ENCODE measurements around the gene CHID1. TPM values are rescaled to one million over a fixed set of nuclear protein-coding genes. Genes with fewer than 3 reads are reported as not detected.
A peak's percentile ranks its signal among the peaks of the same experiment; 100 is the strongest.

CHID1 gene
- total and polyA plus RNA-seq, 8 donors, result 35.4 to 121 (median 52.1) TPM

DNA sequence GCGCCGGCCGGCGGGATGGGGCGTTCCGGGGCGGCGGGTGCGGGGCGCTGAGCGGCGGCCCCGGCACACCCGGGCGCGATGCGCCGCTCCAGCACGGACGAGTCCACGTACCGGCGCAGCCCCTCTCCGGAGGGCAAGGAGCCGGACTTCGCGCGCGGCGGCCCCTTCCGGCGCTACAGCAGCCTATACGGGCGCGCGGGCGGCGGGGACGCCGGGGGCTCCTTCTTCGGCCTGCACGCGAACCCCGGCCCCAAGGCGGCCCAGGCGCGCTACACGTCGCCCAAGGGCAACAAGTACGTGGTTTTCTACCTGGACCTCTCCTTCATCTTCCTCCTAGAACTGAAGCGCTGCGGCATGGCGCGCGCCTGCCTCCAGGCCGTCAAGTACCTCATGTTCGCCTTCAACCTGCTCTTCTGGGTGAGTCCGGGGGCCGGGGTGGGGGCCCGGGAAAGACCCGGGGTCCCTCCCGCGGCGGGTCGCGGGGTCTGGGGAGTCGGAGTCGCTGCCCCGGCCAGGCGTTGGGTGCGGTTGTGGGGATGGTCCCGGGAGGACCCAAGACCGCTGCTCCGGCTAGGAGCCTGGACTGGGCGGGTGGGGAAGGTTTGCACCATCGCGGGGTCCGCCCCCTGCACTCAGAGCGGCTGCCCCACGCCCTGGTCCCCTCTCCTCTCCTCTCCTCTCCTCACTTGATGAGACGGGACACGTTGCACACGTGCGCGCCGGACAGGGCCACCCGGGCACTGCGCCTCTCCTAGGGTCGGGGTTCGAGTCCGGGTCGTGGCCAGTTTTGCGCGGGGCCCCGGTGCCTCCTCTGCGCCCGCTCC lies 60.4 kb downstream of the CHID1 start:
- DNase-seq, result peak in 1 of 2 donors; percentile 57
- no peak for TF ChIP-seq EP300 (IDR thresholded peaks at IDR 0.05)
- no peak for TF ChIP-seq POLR2A (IDR thresholded peaks at IDR 0.05)
- TF ChIP-seq POLR2AphosphoS5 (IDR thresholded peaks at IDR 0.05), result no peak
- TF ChIP-seq CTCF (IDR thresholded peaks at IDR 0.05), result no peak
- Histone ChIP-seq H3K4me1 (peaks cover 32 to 66% (median 56%) of the 10 kb centered on the region in 4 donors), H3K27ac (peak overlapping the region in 1 of 5 donors; percentile 42), H3K4me3 (peak overlapping the region; percentile 43 to 58 (median 48)), H3K27me3 (peaks cover 0 to 42% (median 25%) of the 10 kb centered on the region in 3 donors), H3K36me3 (peaks cover 0 to 5% (median 2%) of the 10 kb centered on the region in 4 donors), H3K9me3 (no peaks in the 10 kb centered on the region)
- intact Hi-C loops (cut with DNase I; ENCODE audit: low total_unique reads), result loop anchor here (5.0 kb wide), 1 partner anchor 202 kb away; no protein-coding TSS in a partner anchor
- WGBS, 5 donors, result 13 to 43% (median 22%) methylated on average over 39 to 97 of the region's 97 CpGs

DNA sequence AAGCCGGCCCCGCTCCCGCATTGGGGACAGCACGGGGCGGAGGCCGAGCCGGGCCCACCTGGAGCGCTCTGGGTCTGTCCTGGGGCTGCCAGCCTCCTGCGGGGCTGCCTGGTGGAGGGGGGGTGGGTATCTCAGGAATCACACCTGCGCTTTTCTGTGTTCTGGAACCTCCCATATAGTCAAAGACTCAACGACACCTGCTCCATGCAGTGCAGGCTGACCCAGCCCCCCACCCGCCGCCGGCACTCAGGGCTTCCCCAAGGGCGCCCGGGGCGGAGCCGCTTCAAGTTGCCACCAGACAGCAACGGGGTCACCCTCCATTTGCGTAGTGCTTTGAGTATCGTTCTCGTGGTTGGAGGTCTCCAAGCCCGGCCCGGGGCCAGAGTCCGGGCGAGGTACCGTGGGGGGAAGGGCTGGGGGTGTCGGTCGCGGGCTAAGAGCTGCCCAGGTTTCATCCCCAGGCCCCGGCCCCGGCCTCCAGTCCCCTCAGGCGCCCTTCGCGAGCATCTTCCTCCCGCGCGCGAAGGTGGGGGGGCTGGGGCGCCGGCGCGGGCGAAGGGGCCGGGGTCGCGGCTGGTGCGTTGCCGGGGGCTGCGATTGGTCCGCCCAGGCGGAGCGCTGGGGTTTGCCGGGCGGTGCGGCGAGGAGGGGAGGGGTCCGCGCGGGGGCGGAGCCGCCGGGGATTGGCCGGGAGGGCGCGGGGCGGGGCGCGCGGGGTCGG lies 61.3 kb downstream of the CHID1 start:
- no peaks in the 10 kb centered on the region for H3K9me3 ChIP-seq
- intact Hi-C loops (cut with DNase I; ENCODE audit: low total_unique reads), result loop anchor here (5.0 kb wide), 1 partner anchor 203 kb away; no protein-coding TSS in a partner anchor
- H3K27me3 ChIP-seq, result peaks cover 0 to 42% (median 25%) of the 10 kb centered on the region in 3 donors
- peak in 1 of 2 donors; percentile 83 for DNase-seq
- TF ChIP-seq CTCF (IDR thresholded peaks at IDR 0.05) (no peak), POLR2AphosphoS5 (IDR thresholded peaks at IDR 0.05) (no peak), POLR2A (IDR thresholded peaks at IDR 0.05) (no peak), EP300 (IDR thresholded peaks at IDR 0.05) (no peak)
- H3K4me1 ChIP-seq, result peaks cover 41 to 75% (median 63%) of the 10 kb centered on the region in 4 donors
- H3K4me3 ChIP-seq, result peak overlapping the region; percentile 47 to 58 (median 50)
- no peak overlapping the region for H3K27ac ChIP-seq
- H3K36me3 ChIP-seq, result peaks cover 0 to 5% (median 2%) of the 10 kb centered on the region in 4 donors
- WGBS, 5 donors, result 1 to 15% (median 3%) methylated on average over 35 to 70 of the region's 71 CpGs

DNA sequence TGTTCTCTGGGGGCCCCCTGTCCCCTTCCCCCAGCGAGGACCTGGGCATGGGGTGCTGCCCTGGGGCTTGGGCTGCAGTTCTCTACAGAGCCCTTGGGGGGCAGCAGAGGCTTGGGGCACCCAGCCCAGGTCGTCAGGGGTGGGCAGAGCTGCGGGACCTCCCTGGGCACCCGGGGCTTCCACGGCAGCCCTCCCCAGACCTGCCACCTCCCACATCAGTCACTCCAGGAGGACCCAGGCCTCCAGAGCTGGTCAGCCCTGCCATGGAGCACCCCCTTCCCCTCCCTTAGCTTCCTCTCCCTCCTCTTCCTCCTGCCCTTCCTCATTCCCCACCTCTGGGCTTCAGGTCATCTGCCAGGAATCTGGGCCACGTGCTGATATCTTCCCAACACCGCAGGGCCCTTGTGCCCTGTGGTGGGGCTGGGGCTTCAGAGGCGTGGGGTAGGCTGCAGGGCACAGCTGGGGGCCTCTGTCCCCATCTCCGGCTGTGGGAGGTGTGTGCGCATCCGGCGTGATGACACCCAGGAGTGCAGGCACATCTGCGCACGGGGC lies 62.2 kb downstream of the CHID1 start:
- peaks cover 0 to 42% (median 25%) of the 10 kb centered on the region in 3 donors for H3K27me3 ChIP-seq
- 13 to 50% (median 23%) methylated on average over 7 to 14 of the region's 14 CpGs for WGBS, 5 donors
- peaks cover 49 to 83% (median 72%) of the 10 kb centered on the region in 4 donors for H3K4me1 ChIP-seq
- H3K9me3 ChIP-seq, result no peaks in the 10 kb centered on the region
- no peak overlapping the region for H3K27ac ChIP-seq
- H3K4me3 ChIP-seq, result peak overlapping the region in 2 of 4 donors; percentile 52 to 58
- no peak for TF ChIP-seq POLR2A (IDR thresholded peaks at IDR 0.05)
- no peak for TF ChIP-seq POLR2AphosphoS5 (IDR thresholded peaks at IDR 0.05)
- no peak for TF ChIP-seq EP300 (IDR thresholded peaks at IDR 0.05)
- peak in 5 of 7 experiments; percentile 69 to 93 (median 90) for TF ChIP-seq CTCF (IDR thresholded peaks at IDR 0.05)
- peaks cover 0 to 5% (median 0%) of the 10 kb centered on the region in 4 donors for H3K36me3 ChIP-seq
- peak; percentile 60 to 75 for DNase-seq
- intact Hi-C loops (cut with DNase I; ENCODE audit: low total_unique reads), result loop anchor here (5.0 kb wide), 1 partner anchor 204 kb away; no protein-coding TSS in a partner anchor

- no peaks in the 10 kb centered on the region for H3K9me3 ChIP-seq
- peaks cover 55 to 89% (median 77%) of the 10 kb centered on the region in 4 donors for H3K4me1 ChIP-seq
- TF ChIP-seq EP300 (IDR thresholded peaks at IDR 0.05) (no peak), POLR2A (IDR thresholded peaks at IDR 0.05) (no peak), CTCF (IDR thresholded peaks at IDR 0.05) (no peak), POLR2AphosphoS5 (IDR thresholded peaks at IDR 0.05) (no peak)
- intact Hi-C loops (cut with DNase I; ENCODE audit: low total_unique reads), result loop anchor here (5.0 kb wide), 1 partner anchor 204 kb away; no protein-coding TSS in a partner anchor
- H3K27ac ChIP-seq, result no peak overlapping the region
- DNase-seq, result no peak
- peak overlapping the region in 1 of 4 donors; percentile 52 for H3K4me3 ChIP-seq
- WGBS, 5 donors, result 71 to 86% (median 75%) methylated on average over 4 to 18 of the region's 18 CpGs
- peaks cover 0 to 42% (median 25%) of the 10 kb centered on the region in 3 donors for H3K27me3 ChIP-seq
- peaks cover 0 to 5% (median 0%) of the 10 kb centered on the region in 4 donors for H3K36me3 ChIP-seq
These were observed 62.7 kb downstream of the CHID1 start for GRCh38 chr11:847876-848275.

Data from stomach (tissue), 9 donors.